ENCODE results near the gene PIK3CA. TPM values are rescaled to one million over a fixed set of nuclear protein-coding genes. Genes with fewer than 3 reads are reported as not detected.
A peak's percentile ranks its signal among the peaks of the same experiment; 100 is the strongest.
"Not testable (repeated sequence)": the region's sequence is repeated elsewhere in the genome, so short reads cannot be mapped to it uniquely, and the experiment has no call there.

The PIK3CA gene
- total RNA-seq, 6 experiments from 2014 or later, result 6.5 to 13.1 (median 11.2) TPM

DNA sequence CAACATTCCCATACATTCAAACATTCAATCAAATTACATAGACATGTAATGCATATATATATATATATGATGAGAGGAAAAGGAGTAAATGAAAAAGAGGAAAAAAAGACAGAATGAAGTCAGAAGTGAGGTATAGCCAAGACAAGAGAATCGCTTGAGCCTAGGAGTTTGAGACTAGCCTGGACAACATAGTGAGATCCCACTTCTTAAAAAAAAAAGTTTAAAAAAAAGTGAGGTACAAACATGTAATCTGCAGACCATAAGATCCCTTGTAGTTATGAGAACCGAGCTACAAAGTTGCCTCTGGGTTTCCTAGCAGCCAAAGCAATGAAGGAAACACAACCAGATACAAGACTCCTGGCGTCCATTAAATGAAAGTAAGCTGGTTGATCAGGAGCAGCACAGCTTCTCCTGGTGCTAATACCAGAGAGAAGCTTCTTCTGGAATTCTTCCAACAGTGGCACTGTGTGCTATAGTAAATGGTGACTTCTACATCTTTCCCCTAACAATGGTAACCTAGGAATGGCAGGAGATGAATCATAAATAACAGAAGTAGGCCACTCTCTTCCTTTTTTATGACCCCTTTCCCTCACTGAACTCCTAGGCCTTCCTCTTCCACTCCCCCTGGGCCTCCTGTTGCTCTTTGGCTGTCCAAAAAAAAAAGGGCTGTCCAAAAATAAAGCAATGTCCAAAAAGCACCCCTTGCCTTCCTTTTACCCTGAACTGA, 99.3 kb downstream of the PIK3CA start:
- intact Hi-C loops (cut with DNase I), result no loop called here
- H3K9me3 ChIP-seq, result no peaks in the 10 kb centered on the region
- no peaks in the 10 kb centered on the region for H3K27me3 ChIP-seq
- H3K36me3 ChIP-seq, result no peaks in the 10 kb centered on the region
- peaks cover 0 to 8% (median 0%) of the 10 kb centered on the region in 4 donors for H3K4me1 ChIP-seq
- no peak for ATAC-seq
- H3K4me3 ChIP-seq, result no peak overlapping the region
- DNase-seq, result no peak
- 85% methylated on average over 3 of the region's 3 CpGs for WGBS (ENCODE audit: insufficient coverage, low coverage, low lambda C conversion rate, missing lambda C conversion rate)
- TF ChIP-seq, protein P1, sequence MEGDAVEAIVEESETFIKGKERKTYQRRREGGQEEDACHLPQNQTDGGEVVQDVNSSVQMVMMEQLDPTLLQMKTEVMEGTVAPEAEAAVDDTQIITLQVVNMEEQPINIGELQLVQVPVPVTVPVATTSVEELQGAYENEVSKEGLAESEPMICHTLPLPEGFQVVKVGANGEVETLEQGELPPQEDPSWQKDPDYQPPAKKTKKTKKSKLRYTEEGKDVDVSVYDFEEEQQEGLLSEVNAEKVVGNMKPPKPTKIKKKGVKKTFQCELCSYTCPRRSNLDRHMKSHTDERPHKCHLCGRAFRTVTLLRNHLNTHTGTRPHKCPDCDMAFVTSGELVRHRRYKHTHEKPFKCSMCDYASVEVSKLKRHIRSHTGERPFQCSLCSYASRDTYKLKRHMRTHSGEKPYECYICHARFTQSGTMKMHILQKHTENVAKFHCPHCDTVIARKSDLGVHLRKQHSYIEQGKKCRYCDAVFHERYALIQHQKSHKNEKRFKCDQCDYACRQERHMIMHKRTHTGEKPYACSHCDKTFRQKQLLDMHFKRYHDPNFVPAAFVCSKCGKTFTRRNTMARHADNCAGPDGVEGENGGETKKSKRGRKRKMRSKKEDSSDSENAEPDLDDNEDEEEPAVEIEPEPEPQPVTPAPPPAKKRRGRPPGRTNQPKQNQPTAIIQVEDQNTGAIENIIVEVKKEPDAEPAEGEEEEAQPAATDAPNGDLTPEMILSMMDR (IDR thresholded peaks at IDR 0.05), result no peak
- no peak for TF ChIP-seq POLR2A (IDR thresholded peaks at IDR 0.05)
- H3K27ac ChIP-seq, result no peak overlapping the region

DNA sequence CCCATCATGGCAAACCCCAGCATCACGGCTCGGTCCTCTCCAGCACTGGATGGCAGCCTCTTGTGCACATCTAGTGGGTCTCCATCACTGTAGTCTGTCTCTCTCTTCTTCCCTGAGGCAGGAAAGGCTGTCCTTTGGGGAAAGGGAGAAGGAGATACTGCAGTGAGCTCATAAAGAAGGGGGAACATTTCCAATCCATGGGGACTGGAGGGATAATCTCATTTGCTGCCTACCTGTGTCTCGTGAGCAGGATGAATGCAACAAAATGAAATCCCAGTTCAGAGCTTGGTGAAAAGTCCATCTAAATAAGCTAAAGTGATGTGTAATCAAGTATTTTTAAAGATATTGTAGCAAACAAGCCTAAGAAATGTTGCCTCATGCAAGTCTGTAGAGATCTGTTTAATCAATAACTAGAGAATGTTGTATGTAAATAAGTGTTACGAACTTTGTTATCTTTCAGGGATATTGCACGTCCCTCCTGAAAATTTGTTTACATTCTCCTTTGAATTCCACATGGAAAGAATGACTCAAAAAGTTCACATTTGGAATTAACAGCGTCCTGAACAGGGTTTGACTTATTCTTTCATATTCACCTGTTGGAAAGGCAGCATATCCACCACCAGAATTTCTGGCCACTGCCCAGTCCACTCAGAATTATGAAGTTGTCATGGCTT, 102.8 kb downstream of the PIK3CA start, which contains the start of gene KCNMB3:
Gene KCNMB3, minus strand, starts transcription at position 312 of the 674 bp plus-strand sequence. Its CDS starts 124 bp downstream, at position 188.
- DNase-seq (no peak), ATAC-seq (peak; percentile 75 to 94 (median 92))
- WGBS (ENCODE audit: insufficient coverage, low coverage, low lambda C conversion rate, missing lambda C conversion rate), result 58% methylated on average over 6 of the region's 6 CpGs
- Histone ChIP-seq H3K4me3 (no peak within 1 kb of the TSS), H3K27ac (peak within 1 kb of the TSS; percentile 24 to 47 (median 41)), H3K9me3 (no peaks in the 10 kb centered on the region), H3K4me1 (peaks cover 0 to 8% (median 0%) of the 10 kb centered on the region in 4 donors), H3K27me3 (no peaks in the 10 kb centered on the region), H3K36me3 (no peaks in the 10 kb centered on the region)
- TF ChIP-seq POLR2A (IDR thresholded peaks at IDR 0.05), result no peak
- TF ChIP-seq, protein P1 (IDR thresholded peaks at IDR 0.05), result no peak
- intact Hi-C loops (cut with DNase I), result no loop called here

DNA sequence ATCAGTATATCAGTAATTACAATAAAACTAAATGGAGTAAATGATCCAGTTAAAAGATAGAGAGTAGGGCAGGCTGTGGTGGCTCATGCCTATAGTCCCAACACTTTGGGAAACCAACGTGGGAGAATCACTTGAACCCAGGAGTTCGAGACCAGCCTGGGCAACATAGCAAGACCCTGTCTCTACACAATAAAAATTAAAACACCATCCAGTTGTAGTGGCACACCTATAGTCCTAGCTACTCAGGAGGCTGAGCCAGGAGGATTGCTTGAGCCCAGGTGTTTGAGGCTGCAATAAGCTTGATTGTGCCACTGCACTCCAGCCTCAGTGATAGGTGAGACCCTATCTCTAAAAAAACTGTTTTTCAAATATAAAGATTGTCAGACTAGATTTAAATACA, 108.7 kb downstream of the PIK3CA start:
- no peaks in the 10 kb centered on the region for H3K27me3 ChIP-seq
- TF ChIP-seq, protein P1 (IDR thresholded peaks at IDR 0.05), result no peak
- no peak for TF ChIP-seq POLR2A (IDR thresholded peaks at IDR 0.05)
- H3K4me1 ChIP-seq, result no peaks in the 10 kb centered on the region
- no peak for ATAC-seq
- H3K27ac ChIP-seq, result no peak overlapping the region
- H3K4me3 ChIP-seq, result no peak overlapping the region
- H3K9me3 ChIP-seq, result no peaks in the 10 kb centered on the region
- H3K36me3 ChIP-seq, result no peaks in the 10 kb centered on the region
- WGBS (ENCODE audit: insufficient coverage, low coverage, low lambda C conversion rate, missing lambda C conversion rate), result 65% methylated on average over 2 of the region's 2 CpGs
- no peak for DNase-seq
- intact Hi-C loops (cut with DNase I), result no loop called here

DNA sequence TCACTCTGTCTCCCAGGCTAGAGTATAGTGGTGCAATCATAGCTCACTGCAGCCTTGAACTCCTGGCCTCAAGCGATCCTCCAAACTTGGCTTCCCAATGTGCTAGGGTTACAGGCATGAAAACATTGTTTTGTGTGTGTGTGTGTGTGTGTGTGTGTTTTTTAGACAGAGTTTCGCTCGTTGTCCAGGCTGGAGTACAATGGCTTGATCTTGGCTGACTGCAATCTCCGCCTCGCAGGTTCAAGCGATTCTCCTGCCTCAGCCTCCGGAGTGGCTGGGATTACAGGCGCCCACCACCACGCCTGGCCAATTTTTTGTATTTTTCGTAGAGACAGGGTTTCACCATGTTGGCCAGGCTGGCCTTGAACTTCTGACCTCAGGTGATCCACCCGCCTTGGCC, 109.6 kb downstream of the PIK3CA start:
- intact Hi-C loops (cut with DNase I); H3K36me3 ChIP-seq; H3K9me3 ChIP-seq; H3K27ac ChIP-seq; H3K4me1 ChIP-seq; H3K4me3 ChIP-seq; ATAC-seq; DNase-seq; H3K27me3 ChIP-seq: not testable (repeated sequence)
- 77% methylated on average over 4 of the region's 11 CpGs for WGBS (ENCODE audit: insufficient coverage, low coverage, low lambda C conversion rate, missing lambda C conversion rate)

DNA sequence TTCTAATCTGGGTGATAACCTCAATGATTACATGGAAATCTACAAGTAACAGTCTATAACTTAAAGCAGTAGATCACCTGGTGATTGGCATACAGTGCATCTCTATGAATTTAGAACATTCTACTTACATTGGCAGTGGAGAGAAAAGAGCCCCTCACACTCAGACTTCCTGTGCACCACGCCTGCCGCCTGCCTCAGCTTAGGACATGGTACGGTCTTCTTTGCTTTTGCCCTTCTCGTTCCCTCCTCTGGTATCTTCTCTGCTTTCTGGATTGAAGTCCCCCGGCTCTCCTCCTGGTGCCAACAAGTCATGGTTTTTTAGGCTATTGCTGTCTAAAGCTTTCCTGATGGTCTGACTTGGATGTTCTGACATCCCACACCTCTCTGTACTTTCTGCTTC, 110.7 kb downstream of the PIK3CA start:
- WGBS (ENCODE audit: insufficient coverage, low coverage, low lambda C conversion rate, missing lambda C conversion rate), result 84% methylated on average over 4 of the region's 5 CpGs
- intact Hi-C loops (cut with DNase I), result no loop called here
- ATAC-seq, result no peak

DNA sequence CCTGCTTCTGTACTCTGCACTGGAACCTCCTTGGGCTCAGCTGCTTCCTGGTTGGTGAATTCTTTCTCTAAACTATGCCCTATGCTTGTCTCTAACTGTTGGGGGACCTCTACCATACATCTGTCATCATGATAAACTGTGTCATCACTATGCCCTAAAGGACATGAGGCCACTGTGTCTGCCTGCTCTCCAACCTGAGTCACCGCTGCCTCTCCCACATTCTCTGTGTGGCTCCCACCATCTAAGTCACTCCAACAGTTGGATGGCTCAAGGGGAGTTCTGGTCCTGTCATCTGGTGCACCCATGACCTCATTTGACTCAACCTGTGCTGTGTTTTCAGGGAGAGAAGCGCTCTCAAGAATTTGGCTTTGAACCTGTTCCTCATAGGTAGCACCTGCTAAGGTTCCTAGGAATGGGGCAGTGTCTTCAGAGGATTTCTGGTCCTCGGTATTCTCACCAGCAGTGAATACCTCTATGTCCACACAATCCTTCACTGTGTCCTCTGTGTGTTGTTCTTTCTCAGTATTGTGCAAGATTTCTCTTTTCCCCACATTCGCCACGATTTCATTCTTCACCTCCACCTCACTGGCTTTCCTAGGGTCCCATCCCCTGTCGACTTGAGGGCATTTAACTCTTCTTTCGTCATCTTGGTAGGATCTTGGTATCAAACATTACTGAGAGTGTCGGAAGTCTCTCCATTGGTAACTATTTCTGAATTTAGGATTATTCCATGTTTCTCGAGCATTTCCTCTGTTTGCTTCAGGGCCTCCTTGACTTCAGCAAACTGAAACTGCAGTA, 112.0 kb downstream of the PIK3CA start:
- H3K27ac ChIP-seq; DNase-seq; H3K4me1 ChIP-seq; H3K36me3 ChIP-seq; H3K9me3 ChIP-seq; ATAC-seq; intact Hi-C loops (cut with DNase I); H3K27me3 ChIP-seq: not testable (repeated sequence)
- H3K4me3 ChIP-seq, result peak overlapping the region in 2 of 3 donors; percentile 68 to 82
- WGBS (ENCODE audit: insufficient coverage, low coverage, low lambda C conversion rate, missing lambda C conversion rate), result 91% methylated on average over 8 of the region's 9 CpGs

More for the DNA sequence above, 110.7 kb downstream of the PIK3CA start:
- no peak overlapping the region for H3K4me3 ChIP-seq
- TF ChIP-seq POLR2A (IDR thresholded peaks at IDR 0.05), result no peak
- TF ChIP-seq, protein P1 (IDR thresholded peaks at IDR 0.05), result no peak
- no peaks in the 10 kb centered on the region for H3K4me1 ChIP-seq
- H3K27ac ChIP-seq, result no peak overlapping the region
- no peaks in the 10 kb centered on the region for H3K36me3 ChIP-seq
- no peaks in the 10 kb centered on the region for H3K27me3 ChIP-seq
- no peaks in the 10 kb centered on the region for H3K9me3 ChIP-seq
- no peak for DNase-seq
